IMR-90 (cell line): ENCODE results near the gene ENO2. TPM values are rescaled to one million over a fixed set of nuclear protein-coding genes. Genes with fewer than 3 reads are reported as not detected.

Experiments used
- ATAC-seq: fragments of 200-7000 bp; cut with Tn5 transposase; 2 replicates; pipeline ENCODE4 v1.9.1; 2020; ENCODE audit warnings: low read depth, mild to moderate bottlenecking, moderate library complexity
- BruUV-seq: library from RNA; stranded (reverse); fragments of 400-500 nt; replicated peaks from 2 replicates; lab custom pipeline; 2021; lab: Mats Ljungman, UMichigan
- CTCF ChIA-PET: fragments of 300-600 bp; formaldehyde crosslinking; extraction: SDS; loops from one replicate; lab custom pipeline; 2021; ENCODE audit warnings: antibody characterized with exemption; lab: Yijun Ruan, JAX
- POLR2A ChIA-PET: fragments of 300-600 bp; sonication (Branson Sonifier 250); formaldehyde crosslinking; loops from one replicate; lab custom pipeline; 2022; ENCODE audit warnings: antibody characterized with exemption; ENCODE audit not compliant: unreplicated experiment; lab: Charles Lee
- DNase-seq: peaks from one replicate; pipeline ENCODE4 v3.0.0; 2013
- H2AFZ ChIP-seq: replicated peaks from 2 replicates; pipeline ENCODE3; 2013; ENCODE audit warnings: low read length, mild to moderate bottlenecking; ENCODE audit not compliant: poor library complexity
- H2AK5ac ChIP-seq: 2 replicates; pipeline ENCODE4 v1.6.1; 2013; ENCODE audit warnings: low read depth, low read length, inconsistent platforms
- H2AK9ac ChIP-seq: replicated peaks from 2 replicates; pipeline ENCODE3; 2013; ENCODE audit warnings: mild to moderate bottlenecking, low read depth, low read length, moderate library complexity; ENCODE audit not compliant: poor library complexity
- H2BK120ac ChIP-seq: 2 replicates; pipeline ENCODE4 v1.6.1; 2013; ENCODE audit warnings: low read depth, low read length, inconsistent platforms
- H2BK15ac ChIP-seq: 3 replicates; pipeline ENCODE4 v1.6.1; 2013; ENCODE audit warnings: low read depth, low read length, inconsistent platforms
- H2BK20ac ChIP-seq: 2 replicates; pipeline ENCODE4 v1.6.1; 2013; ENCODE audit warnings: low read depth, mild to moderate bottlenecking, inconsistent platforms, low read length, moderate library complexity
- H2BK5ac ChIP-seq: 2 replicates; pipeline ENCODE4 v1.6.1; 2013; ENCODE audit warnings: mild to moderate bottlenecking, low read depth, low read length, inconsistent platforms; ENCODE audit not compliant: poor library complexity, severe bottlenecking
- H3K14ac ChIP-seq: replicated peaks from 2 replicates; pipeline ENCODE4 v1.6.1; 2013; ENCODE audit warnings: low read depth, low read length, inconsistent platforms
- H3K18ac ChIP-seq: 2 replicates; pipeline ENCODE4 v1.6.1; 2013; ENCODE audit warnings: low read depth, low read length, control low read depth
- H3K23ac ChIP-seq: 2 replicates; pipeline ENCODE4 v1.6.1; 2013; ENCODE audit warnings: low read depth, low read length, inconsistent platforms
- H3K27ac ChIP-seq: 2 replicates; pipeline ENCODE4 v1.5.1; 2013; ENCODE audit warnings: mild to moderate bottlenecking, control low read depth, low read length; ENCODE audit not compliant: insufficient read depth
- H3K27me3 ChIP-seq: 2 replicates; pipeline ENCODE4 v1.6.1; 2013; ENCODE audit warnings: low read length; ENCODE audit not compliant: control insufficient read depth, insufficient read depth
- H3K36me3 ChIP-seq: 2 replicates; pipeline ENCODE4 v1.6.1; 2013; ENCODE audit warnings: low read length, mixed read lengths; ENCODE audit not compliant: control insufficient read depth, insufficient read depth
- H3K4ac ChIP-seq: 2 replicates; pipeline ENCODE4 v1.6.1; 2013; ENCODE audit warnings: low read depth, low read length, inconsistent platforms
- H3K4me1 ChIP-seq: 2 replicates; pipeline ENCODE4 v1.6.1; 2013; ENCODE audit warnings: low read length, mixed read lengths; ENCODE audit not compliant: control insufficient read depth, insufficient read depth
- H3K4me2 ChIP-seq: 2 replicates; pipeline ENCODE4 v1.6.1; 2013; ENCODE audit warnings: low read depth, mild to moderate bottlenecking, control low read depth, low read length, moderate library complexity
- H3K4me3 ChIP-seq: 2 replicates; pipeline ENCODE4 v1.5.1; 2013; ENCODE audit warnings: low read depth, mild to moderate bottlenecking, control low read depth, low read length, moderate library complexity; ENCODE audit not compliant: insufficient read depth
- H3K56ac ChIP-seq: 2 replicates; pipeline ENCODE4 v1.6.1; 2013; ENCODE audit warnings: low read length, inconsistent platforms; ENCODE audit not compliant: insufficient read depth; ENCODE audit errors: extremely low read depth
- H3K79me1 ChIP-seq, 2 experiments: 2 replicates each; pipeline ENCODE4 v1.6.1; 2013; ENCODE audit warnings: low read length in 2 of 2, inconsistent platforms in 1 of 2, low read depth in 1 of 2
- H3K9ac ChIP-seq: 2 replicates; pipeline ENCODE4 v1.6.1; 2013; ENCODE audit warnings: low read depth, low read length, control low read depth
- H3K9me1 ChIP-seq: 2 replicates; pipeline ENCODE4 v1.6.1; 2013; ENCODE audit warnings: low read length, inconsistent platforms; ENCODE audit not compliant: insufficient read depth
- H3K9me3 ChIP-seq: 2 replicates; pipeline ENCODE4 v1.6.1; 2013; ENCODE audit warnings: low read length; ENCODE audit not compliant: control insufficient read depth, insufficient read depth
- H4K20me1 ChIP-seq: 2 replicates; pipeline ENCODE4 v1.6.1; 2013; ENCODE audit warnings: low read length, inconsistent platforms; ENCODE audit not compliant: insufficient read depth
- H4K5ac ChIP-seq: 2 replicates; pipeline ENCODE4 v1.6.1; 2013; ENCODE audit warnings: mild to moderate bottlenecking, low read depth, low read length, control low read depth
- H4K8ac ChIP-seq, 2 experiments: 2 replicates each; pipeline ENCODE4 v1.6.1; 2013; ENCODE audit warnings: low read depth in 2 of 2, low read length in 2 of 2, control low read depth in 1 of 2, inconsistent platforms in 1 of 2
- H4K91ac ChIP-seq: 2 replicates; pipeline ENCODE4 v1.6.1; 2013; ENCODE audit warnings: low read depth, low read length, inconsistent platforms; ENCODE audit not compliant: insufficient read depth
- MAFK ChIP-seq: IDR thresholded peaks from 2 replicates; pipeline ENCODE4 v1.6.1; 2012; ENCODE audit warnings: low read depth, low read length, improper control_type of control experiment
- WGBS, 2 experiments: methylation state at CpG; one replicate each; pipeline versions ENCODE4 v1.1.5 to v1.1.7; 2013; ENCODE audit warnings: missing lambda C conversion rate in 2 of 2; ENCODE audit not compliant: insufficient read length in 1 of 2; ENCODE audit errors: extremely low coverage in 2 of 2; 5-methylcytosine and 5-hydroxymethylcytosine counted together
- dilution Hi-C: fragments of 300-500 bp; cut with HindIII; formaldehyde crosslinking; loops from one replicate; pipeline ENCODE4 v1.14.3; 2018; ENCODE audit warnings: low sequenced_read_pairs; ENCODE audit not compliant: unreplicated experiment
- in situ Hi-C: fragments of 300-500 bp; cut with MboI; formaldehyde crosslinking; loops from 3 replicates; pipeline ENCODE4 v1.14.3; 2019; ENCODE audit warnings: low sequenced_read_pairs, inconsistent platforms, mixed read lengths
- intact Hi-C: fragments of 100-400 bp; cut with micrococcal nuclease; formaldehyde crosslinking; loops from 2 replicates; pipeline ENCODE4 v1.10.0; 2022
- polyA plus RNA-seq, 3 experiments: library from polyadenylated mRNA; depleted of rRNA; stranded (reverse); fragments of >200 nt; gene quantifications; 2 replicates each; pipeline ENCODE4 v1.2.3, GENCODE V29; 2012; ENCODE audit warnings: low replicate concordance in 1 of 3
- total RNA-seq: library from RNA; depleted of rRNA; stranded (reverse); fragments of >200 nt; gene quantifications from 2 replicates; pipeline ENCODE4 v1.2.3, GENCODE V29; 2012

Gene ENO2
- total and polyA plus RNA-seq, 2 of the 4 experiments (the other 2 are of a cell fraction) = 28.3 to 92.8 TPM

- Histone ChIP-seq H3K79me1 (peaks cover 4 to 59% of the 10 kb centered on the region in 2 experiments; a peak in 3 of 4 replicates), H3K27ac (no peak overlapping the region), H2BK20ac (no peak overlapping the region), H2BK120ac (no peak overlapping the region), H3K18ac (no peak overlapping the region), H4K20me1 (peaks cover 62% of the 10 kb centered on the region), H3K14ac (no peak overlapping the region), H2AFZ (no peak overlapping the region), H3K9me3 (no peaks in the 10 kb centered on the region), H3K4me1 (peaks cover 14% of the 10 kb centered on the region), H3K4ac (no peak overlapping the region), H2BK5ac (no peak overlapping the region), H2BK15ac (no peak overlapping the region), H3K4me2 (no peak overlapping the region), H3K9ac (no peak overlapping the region), H3K36me3 (peaks cover 39% of the 10 kb centered on the region), H2AK9ac (no peak overlapping the region), H2AK5ac (no peak overlapping the region), H4K8ac (no peak overlapping the region), H3K4me3 (no peak overlapping the region), H3K56ac (no peak overlapping the region), H3K23ac (peak overlapping the region; percentile 48; the same call in 1 of the 2 replicates), H4K5ac (no peak overlapping the region), H4K91ac (no peak overlapping the region), H3K27me3 (no peaks in the 10 kb centered on the region), H3K9me1 (peaks cover 9% of the 10 kb centered on the region)
- no peak for TF ChIP-seq MAFK
- dilution Hi-C loops = no loop called here
- ATAC-seq (no peak), DNase-seq (no peak)
- intact Hi-C loops = no loop called here
- ChIA-PET POLR2A (no interaction called here), CTCF (no interaction called here)
- no TSS peak for BruUV-seq
- in situ Hi-C loops = no loop called here
- WGBS, 2 experiments = no CpG with 5 or more reads among the region's 1 CpG
These were observed 18.4 kb downstream of the ENO2 start for GRCh38 chr12:6932766-6933165.
